Ovary (tissue), 9 donors: Measurements from ENCODE around the gene ACVR2A. TPM values are rescaled to one million over a fixed set of nuclear protein-coding genes. Genes with fewer than 3 reads are reported as not detected.

Experiments
- DNase-seq, 5 donors: peaks; one replicate each; pipeline ENCODE4 v3.0.0-alpha.2; 2019 to 2020
- H3K27ac ChIP-seq, 2 donors: fragments of 200-600 bp; one replicate each; pipeline versions ENCODE4 v1.5.1 to v1.8.0; 2019 to 2022
- H3K27me3 ChIP-seq: fragments of 200-600 bp; one replicate; pipeline ENCODE4 v1.8.0; 2022
- H3K36me3 ChIP-seq: fragments of 200-600 bp; sonication (generic); one replicate; pipeline ENCODE4 v1.5.1; 2019
- H3K4me1 ChIP-seq: one replicate; pipeline ENCODE4 v1.8.1; 2013; ENCODE audit warnings: mild to moderate bottlenecking, moderate library complexity; ENCODE audit not compliant: insufficient read depth
- H3K4me3 ChIP-seq: fragments of 200-600 bp; sonication (generic); one replicate; pipeline ENCODE4 v1.5.1; 2017
- H3K9me3 ChIP-seq, 2 donors: fragments of 200-600 bp in 1 of 2; sonication (generic) in 1 of 2; one replicate each; pipeline versions ENCODE4 v1.5.1 to v1.8.1; 2013 to 2019; ENCODE audit warnings: mild to moderate bottlenecking in 1 of 2, moderate library complexity in 1 of 2
- CTCF ChIP-seq, 3 donors: fragments of 450-650 bp in 2 of 3; fragments of 200-600 bp in 1 of 3; IDR thresholded peaks; one replicate each; pipeline versions ENCODE4 v1.5.1 to v1.8.0; 2016 to 2022; ENCODE audit warnings: antibody characterized with exemption in 3 of 3, mild to moderate bottlenecking in 1 of 3
- EP300 ChIP-seq: sonication (generic); formaldehyde crosslinking; IDR thresholded peaks from one replicate; pipeline ENCODE4 v1.6.1; 2017; ENCODE audit warnings: antibody characterized with exemption
- POLR2A ChIP-seq: fragments of 450-650 bp; IDR thresholded peaks from one replicate; pipeline ENCODE4 v1.6.1; 2017; ENCODE audit warnings: antibody characterized with exemption, mild to moderate bottlenecking, moderate library complexity
- WGBS, 3 donors: extraction: QIAGEN DNeasy Blood & Tissue Kit in 1 of 3; methylation state at CpG; one replicate each; pipeline versions ENCODE4 v1.1.5 to v1.1.7; 2013 to 2017; 5-methylcytosine and 5-hydroxymethylcytosine counted together
- intact Hi-C, 4 donors: fragments of 100-400 bp; cut with DNase I; formaldehyde crosslinking; loops; one replicate each; pipeline versions ENCODE4 v1.11.0 to v1.15.1; 2022 to 2023
- polyA plus RNA-seq, 2 donors: library from polyadenylated mRNA; stranded (reverse); fragments of 200-250 nt in 1 of 2; fragments of 350-450 nt in 1 of 2; fragmentation: Illumina TruSeq in 1 of 2; extraction: RNeasy Lipid Tissue Mini Kit (QIAGEN cat#74804) in 1 of 2; gene quantifications; one replicate each; pipeline ENCODE4 v1.2.3, GENCODE V29; 2013 to 2014
- total RNA-seq, 7 donors: library from RNA; depleted of rRNA in 2 of 7; stranded (reverse); fragments of >200 nt in 2 of 7; fragmentation: NEBNext Ultra II Directional in 3 of 7; extraction: Animal tissue kit (Norgen Biotek cat#: 25700) in 3 of 7; gene quantifications; one replicate each; pipeline versions ENCODE4 v1.1.0 to v1.2.4, GENCODE V29; 2016 to 2023
- donor health status: DM: no; HTN: no; CAD: no; lungs with moderate emphysema.
- donor health status: DM: no; HTN: no; CAD: no.
- donor health status: Bipolar disorder and iron deficiency.
- donor health status: DM: yes; HTN: yes; CAD: no.
- donor health status: DM: no; HTN: no; CAD: no.
- donor health status: DM: yes; HTN: yes; CAD: no.

ACVR2A gene
- total and polyA plus RNA-seq, 9 donors: 4.5 to 36.9 (median 21.4) TPM

GRCh38 chr2:147924647-147925046 lies 79.8 kb downstream of the ACVR2A start:
- no peak for DNase-seq
- Histone ChIP-seq H3K4me1 (peaks cover 2% of the 10 kb centered on the region), H3K27me3 (no peaks in the 10 kb centered on the region), H3K4me3 (no peak overlapping the region), H3K27ac (no peak overlapping the region), H3K36me3 (no peaks in the 10 kb centered on the region), H3K9me3 (no peaks in the 10 kb centered on the region)
- intact Hi-C loops: no loop called here
- no peak for TF ChIP-seq EP300
- TF ChIP-seq POLR2A: no peak
- TF ChIP-seq CTCF (IDR thresholded peaks at IDR 0.05): no peak
- WGBS, 3 donors: 92 to 95% (median 95%) methylated on average over 3 of the region's 3 CpGs

GRCh38 chr2:147925886-147926285 lies 81.1 kb downstream of the ACVR2A start:
- intact Hi-C loops: no loop called here

GRCh38 chr2:147927053-147927588 lies 82.3 kb downstream of the ACVR2A start:
- WGBS, 3 donors: 98% methylated on average over 4 of the region's 4 CpGs

More at GRCh38 chr2:147925886-147926285, 81.1 kb downstream of the ACVR2A start:
- H3K36me3 ChIP-seq: no peaks in the 10 kb centered on the region
- no peaks in the 10 kb centered on the region for H3K9me3 ChIP-seq
- no peak for DNase-seq
- no peak overlapping the region for H3K27ac ChIP-seq
- no peaks in the 10 kb centered on the region for H3K27me3 ChIP-seq
- no peak overlapping the region for H3K4me3 ChIP-seq
- TF ChIP-seq POLR2A (no peak), CTCF (IDR thresholded peaks at IDR 0.05) (no peak), EP300 (no peak)
- H3K4me1 ChIP-seq: peaks cover 2% of the 10 kb centered on the region

GRCh38 chr2:147933931-147934330 lies 89.1 kb downstream of the ACVR2A start:
- H3K27me3 ChIP-seq: no peaks in the 10 kb centered on the region
- H3K9me3 ChIP-seq: no peaks in the 10 kb centered on the region
- H3K27ac ChIP-seq: no peak overlapping the region
- H3K4me3 ChIP-seq: no peak overlapping the region
- no peak for DNase-seq
- H3K36me3 ChIP-seq: no peaks in the 10 kb centered on the region
- intact Hi-C loops: no loop called here
- TF ChIP-seq CTCF (IDR thresholded peaks at IDR 0.05) (no peak), POLR2A (no peak), EP300 (no peak)
- no peaks in the 10 kb centered on the region for H3K4me1 ChIP-seq

More at GRCh38 chr2:147927053-147927588, 82.3 kb downstream of the ACVR2A start:
- Histone ChIP-seq H3K9me3 (no peaks in the 10 kb centered on the region), H3K36me3 (no peaks in the 10 kb centered on the region), H3K27me3 (no peaks in the 10 kb centered on the region), H3K4me1 (peaks cover 2% of the 10 kb centered on the region), H3K27ac (no peak overlapping the region), H3K4me3 (no peak overlapping the region)
- no peak for DNase-seq
- intact Hi-C loops: no loop called here
- no peak for TF ChIP-seq CTCF (IDR thresholded peaks at IDR 0.05)
- no peak for TF ChIP-seq POLR2A
- TF ChIP-seq EP300: no peak
